C4-2B (cell line): Measurements from ENCODE around the gene MLEC.

Source experiments
- H3K27ac ChIP-seq: fragments of 450-650 bp; 2 replicates; pipeline ENCODE4 v1.5.1; 2017
- ZFX ChIP-seq: fragments of 450-650 bp; IDR thresholded peaks from 2 replicates; pipeline ENCODE4 v1.6.1; 2017
- TF ChIP-seq, protein P1 (sequence below): fragments of 450-650 bp; conservative IDR thresholded peaks from 2 replicates; pipeline ENCODE4 v1.5.1; 2017; ENCODE audit warnings: mild to moderate bottlenecking

MLEC gene

DNA sequence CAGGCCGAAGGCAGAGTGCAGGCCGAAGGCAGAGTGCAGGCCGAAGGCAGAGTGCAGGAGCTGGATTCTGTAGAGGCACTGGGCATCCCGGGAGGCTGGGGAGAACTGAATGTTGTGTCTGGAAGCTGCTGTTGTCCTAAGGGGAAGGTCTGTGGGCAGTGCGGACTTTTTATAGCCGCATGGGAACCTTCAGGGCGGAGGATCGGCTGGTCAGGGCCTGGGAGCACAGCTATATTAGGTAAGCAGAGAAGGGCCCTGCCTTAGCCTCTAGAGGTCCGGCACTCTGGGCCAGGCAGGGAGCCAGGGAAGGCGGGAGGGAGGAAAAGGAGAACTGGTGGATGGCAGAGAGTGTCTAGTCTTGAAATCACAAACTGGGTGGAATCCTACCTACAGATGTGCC lies 32.3 kb upstream of the MLEC start:
- no peak for TF ChIP-seq ZFX
- TF ChIP-seq, protein P1, sequence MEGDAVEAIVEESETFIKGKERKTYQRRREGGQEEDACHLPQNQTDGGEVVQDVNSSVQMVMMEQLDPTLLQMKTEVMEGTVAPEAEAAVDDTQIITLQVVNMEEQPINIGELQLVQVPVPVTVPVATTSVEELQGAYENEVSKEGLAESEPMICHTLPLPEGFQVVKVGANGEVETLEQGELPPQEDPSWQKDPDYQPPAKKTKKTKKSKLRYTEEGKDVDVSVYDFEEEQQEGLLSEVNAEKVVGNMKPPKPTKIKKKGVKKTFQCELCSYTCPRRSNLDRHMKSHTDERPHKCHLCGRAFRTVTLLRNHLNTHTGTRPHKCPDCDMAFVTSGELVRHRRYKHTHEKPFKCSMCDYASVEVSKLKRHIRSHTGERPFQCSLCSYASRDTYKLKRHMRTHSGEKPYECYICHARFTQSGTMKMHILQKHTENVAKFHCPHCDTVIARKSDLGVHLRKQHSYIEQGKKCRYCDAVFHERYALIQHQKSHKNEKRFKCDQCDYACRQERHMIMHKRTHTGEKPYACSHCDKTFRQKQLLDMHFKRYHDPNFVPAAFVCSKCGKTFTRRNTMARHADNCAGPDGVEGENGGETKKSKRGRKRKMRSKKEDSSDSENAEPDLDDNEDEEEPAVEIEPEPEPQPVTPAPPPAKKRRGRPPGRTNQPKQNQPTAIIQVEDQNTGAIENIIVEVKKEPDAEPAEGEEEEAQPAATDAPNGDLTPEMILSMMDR = no peak
- no peak overlapping the region for H3K27ac ChIP-seq

DNA sequence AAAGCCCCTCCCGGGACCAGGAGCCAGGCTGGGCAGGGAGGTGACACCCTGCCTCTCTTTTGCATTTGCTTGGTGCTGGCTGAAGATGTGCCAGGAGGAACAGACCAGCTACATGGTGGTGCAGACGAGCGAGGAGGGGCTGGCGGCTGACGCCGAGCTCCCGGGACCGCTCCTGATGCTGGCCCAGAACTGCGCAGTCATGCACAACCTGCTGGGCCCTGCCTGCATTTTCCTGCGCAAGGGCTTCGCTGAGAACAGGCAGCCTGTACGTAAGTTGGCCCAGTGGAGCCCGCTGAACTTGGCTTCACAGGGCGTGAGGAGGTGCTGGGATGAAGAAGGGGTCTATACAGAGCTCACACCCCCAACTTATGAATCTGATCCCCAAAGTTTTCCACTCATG lies 30.9 kb upstream of the MLEC start:
- H3K27ac ChIP-seq = no peak overlapping the region
- TF ChIP-seq, protein P1 = no peak
- TF ChIP-seq ZFX = no peak

DNA sequence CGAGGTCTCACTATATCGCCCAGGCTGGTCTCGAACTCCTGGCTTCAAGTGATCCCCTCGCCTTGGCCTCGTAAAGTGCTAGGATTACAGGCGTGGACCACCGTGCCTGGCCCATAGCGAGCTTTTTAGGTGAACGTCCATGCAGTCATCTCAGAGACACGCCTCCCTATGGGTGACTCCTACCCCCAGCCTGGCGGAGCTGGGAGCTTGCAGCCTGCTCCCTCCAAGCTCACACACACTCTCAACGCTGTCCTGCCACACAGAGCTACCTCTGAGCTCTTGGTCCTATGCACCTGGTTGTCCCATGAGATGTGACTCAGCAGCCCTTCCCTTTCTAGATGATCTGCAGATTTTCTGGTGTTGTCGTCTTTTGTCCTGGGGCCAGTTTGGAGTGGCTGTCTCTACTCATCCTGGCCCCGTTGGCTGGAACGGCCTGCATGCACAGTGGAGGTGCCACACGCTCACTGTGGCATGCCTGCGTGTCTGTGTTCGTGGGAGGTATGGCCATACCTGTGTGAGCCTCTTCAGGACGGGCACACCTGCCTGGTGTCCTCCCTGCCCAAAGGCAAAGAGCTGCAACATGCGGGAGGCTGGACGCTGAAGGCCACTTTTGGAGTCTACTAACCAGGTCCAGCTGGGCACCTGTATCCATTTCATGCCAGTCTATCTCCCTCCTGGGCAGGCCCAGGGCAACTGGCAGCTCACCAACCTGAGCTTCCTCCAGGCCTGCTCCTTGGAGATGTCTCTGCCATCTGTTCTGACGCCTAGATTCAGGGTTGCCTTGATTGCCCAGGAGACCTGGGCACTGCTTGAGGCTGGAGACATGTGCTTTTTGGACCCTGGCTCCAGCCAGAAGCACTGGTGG lies 28.4 kb upstream of the MLEC start:
- TF ChIP-seq, protein P1 = no peak
- no peak overlapping the region for H3K27ac ChIP-seq

DNA sequence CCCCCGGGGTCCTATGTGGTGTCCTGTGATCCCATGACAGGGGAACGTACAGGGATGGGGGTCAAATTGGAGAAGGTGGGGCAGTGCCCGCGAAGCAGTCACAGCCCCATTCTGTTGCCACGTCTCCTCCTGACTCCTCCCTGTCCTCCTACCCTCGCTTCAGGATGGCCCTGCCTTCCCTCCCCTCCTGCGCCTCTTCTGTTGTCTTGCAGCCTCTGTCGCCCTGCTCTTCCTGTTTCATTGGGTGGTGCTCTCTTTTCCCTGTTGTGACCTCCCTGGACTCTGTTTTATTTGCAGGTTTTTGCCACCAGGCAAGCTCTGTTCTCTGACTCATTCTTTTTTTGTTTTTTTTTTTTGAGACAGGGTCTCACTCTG lies 27.8 kb upstream of the MLEC start:
- no peak overlapping the region for H3K27ac ChIP-seq
- no peak for TF ChIP-seq ZFX
- TF ChIP-seq, protein P1 = no peak

DNA sequence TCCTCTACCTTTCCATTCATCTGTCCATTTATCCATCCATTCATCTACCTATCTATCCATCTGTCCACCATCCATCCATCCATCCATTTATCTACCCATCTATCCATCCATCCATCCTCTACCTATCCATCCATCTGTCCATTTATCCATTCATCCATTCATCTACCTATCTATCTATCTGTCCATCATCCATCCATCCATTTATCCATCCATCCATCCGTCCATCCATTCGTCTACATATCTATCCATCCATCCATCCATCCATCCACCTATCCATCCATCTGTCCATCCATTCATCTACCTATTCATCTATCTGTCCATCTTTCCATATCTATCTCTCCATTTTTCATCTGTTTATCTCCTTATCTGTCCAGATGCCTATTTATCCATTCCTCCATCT lies 25.5 kb upstream of the MLEC start:
- TF ChIP-seq ZFX = no peak
- TF ChIP-seq, protein P1 = no peak
- H3K27ac ChIP-seq = no peak overlapping the region

DNA sequence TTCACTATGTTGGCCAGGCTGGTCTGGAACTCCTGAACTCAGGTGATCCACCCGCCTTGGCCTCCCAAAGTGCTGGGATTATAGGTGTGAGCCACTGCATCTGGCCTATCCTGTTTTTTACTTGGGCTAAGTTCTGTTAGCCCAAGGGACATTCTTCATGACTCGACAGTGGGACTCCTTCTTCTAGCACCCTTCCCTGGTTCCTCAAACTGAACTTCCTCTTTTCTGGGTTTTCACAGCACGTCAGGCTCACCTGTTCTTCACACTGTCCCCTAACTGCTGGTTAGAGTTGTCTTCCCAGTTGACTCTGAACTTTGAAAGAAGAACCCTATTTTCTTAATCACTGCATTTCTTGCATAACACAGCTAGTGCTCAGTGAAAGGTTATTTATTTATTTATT lies 24.1 kb upstream of the MLEC start:
- TF ChIP-seq, protein P1 = no peak
- no peak for TF ChIP-seq ZFX
- no peak overlapping the region for H3K27ac ChIP-seq

DNA sequence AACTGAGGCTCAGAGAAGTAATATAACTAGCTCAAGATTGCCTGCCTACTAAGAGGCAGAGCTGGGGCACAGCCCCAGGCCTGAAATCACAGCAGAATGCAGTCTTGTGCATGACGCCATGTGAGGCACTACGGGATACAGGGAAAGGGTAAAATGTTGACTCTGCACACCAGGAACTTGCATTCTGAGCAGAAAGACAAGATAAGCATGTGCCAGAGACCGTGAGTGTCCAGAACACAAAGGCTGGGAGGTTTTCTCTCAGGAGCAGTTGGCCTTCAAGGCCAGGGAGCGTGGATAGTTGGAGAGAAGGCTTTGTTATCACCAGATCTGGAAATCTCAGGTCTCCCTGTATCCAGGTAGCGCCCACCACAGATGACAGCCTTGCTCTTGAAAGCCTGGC lies 23.2 kb upstream of the MLEC start:
- TF ChIP-seq, protein P1 = no peak
- no peak for TF ChIP-seq ZFX
- H3K27ac ChIP-seq = no peak overlapping the region; the same call in 1 of the 2 replicates
